Activated effector memory CD4-positive, alpha-beta T cell treated with anti-CD3 and anti-CD28 coated beads, Interleukin-2, amount 50 U/mL, for 16 hours (primary cell): ENCODE results near the gene CYB561D1.
"Not testable (repeated sequence)": the region's sequence is repeated elsewhere in the genome, so short reads cannot be mapped to it uniquely, and the experiment has no call there.

Experiments used
- DNase-seq: peaks from one replicate; pipeline ENCODE4 v3.0.0-alpha.2; 2020

Gene CYB561D1

GRCh38 chr1:109493805-109494539 is at the start of gene CYB561D1:
Gene CYB561D1, plus strand, starts transcription at chr1:109494094. Its CDS starts 46 bp downstream, at chr1:109494140.
- DNase-seq = peak; percentile 96

- no peak for DNase-seq
Observed at GRCh38 chr1:109444346-109444745, 49.5 kb upstream of the CYB561D1 start.

- not testable (repeated sequence) for DNase-seq
Observed at GRCh38 chr1:109445949-109446695, 47.8 kb upstream of the CYB561D1 start.

GRCh38 chr1:109447524-109447923 is 46.4 kb upstream of the CYB561D1 start:
- DNase-seq = no peak

GRCh38 chr1:109454497-109455133 is 39.3 kb upstream of the CYB561D1 start:
- no peak for DNase-seq

- DNase-seq = no peak
Observed at GRCh38 chr1:109457819-109458218, 36.1 kb upstream of the CYB561D1 start.

GRCh38 chr1:109466125-109466451 is 27.8 kb upstream of the CYB561D1 start:
- DNase-seq = no peak

- DNase-seq = peak; percentile 71
Observed at GRCh38 chr1:109466452-109467300, 27.2 kb upstream of the CYB561D1 start, which contains the start of gene SYPL2. Gene SYPL2, plus strand, starts transcription at chr1:109466546. Its CDS starts 298 bp downstream, at chr1:109466844.

- no peak for DNase-seq
Observed at GRCh38 chr1:109467301-109467777, 26.6 kb upstream of the CYB561D1 start.

GRCh38 chr1:109468061-109468460 is 25.8 kb upstream of the CYB561D1 start:
- no peak for DNase-seq

GRCh38 chr1:109468903-109469302 is 25.0 kb upstream of the CYB561D1 start:
- no peak for DNase-seq

- DNase-seq = no peak
Observed at GRCh38 chr1:109470245-109470644, 23.6 kb upstream of the CYB561D1 start.

- DNase-seq = no peak
Observed at GRCh38 chr1:109472779-109473178, 21.1 kb upstream of the CYB561D1 start.

- not testable (repeated sequence) for DNase-seq
Observed at GRCh38 chr1:109473284-109474057, 20.4 kb upstream of the CYB561D1 start.

GRCh38 chr1:109474697-109475096 is 19.2 kb upstream of the CYB561D1 start:
- no peak for DNase-seq

GRCh38 chr1:109475261-109475660 is 18.6 kb upstream of the CYB561D1 start:
- DNase-seq = no peak

- no peak for DNase-seq
Observed at GRCh38 chr1:109476825-109477224, 17.1 kb upstream of the CYB561D1 start.

GRCh38 chr1:109477821-109478220 is 16.1 kb upstream of the CYB561D1 start:
- DNase-seq = peak; percentile 56

- peak; percentile 74 for DNase-seq
Observed at GRCh38 chr1:109478806-109479205, 15.1 kb upstream of the CYB561D1 start.

- DNase-seq = no peak
Observed at GRCh38 chr1:109479311-109479710, 14.6 kb upstream of the CYB561D1 start.

- no peak for DNase-seq
Observed at GRCh38 chr1:109479901-109480300, 14.0 kb upstream of the CYB561D1 start.

- DNase-seq = peak; percentile 44
Observed at GRCh38 chr1:109481646-109482045, 12.2 kb upstream of the CYB561D1 start.
